CD4-positive, alpha-beta T cell treated with Interferon alpha-2 for 1 hour (primary cell): ENCODE measurements around the gene MVB12B.
A peak's percentile ranks its signal among the peaks of the same experiment; 100 is the strongest.

Experiments
- DNase-seq, 2 donors: peaks; one replicate each; pipeline ENCODE4 v3.0.0-alpha.2; 2020 to 2022

MVB12B gene

DNA sequence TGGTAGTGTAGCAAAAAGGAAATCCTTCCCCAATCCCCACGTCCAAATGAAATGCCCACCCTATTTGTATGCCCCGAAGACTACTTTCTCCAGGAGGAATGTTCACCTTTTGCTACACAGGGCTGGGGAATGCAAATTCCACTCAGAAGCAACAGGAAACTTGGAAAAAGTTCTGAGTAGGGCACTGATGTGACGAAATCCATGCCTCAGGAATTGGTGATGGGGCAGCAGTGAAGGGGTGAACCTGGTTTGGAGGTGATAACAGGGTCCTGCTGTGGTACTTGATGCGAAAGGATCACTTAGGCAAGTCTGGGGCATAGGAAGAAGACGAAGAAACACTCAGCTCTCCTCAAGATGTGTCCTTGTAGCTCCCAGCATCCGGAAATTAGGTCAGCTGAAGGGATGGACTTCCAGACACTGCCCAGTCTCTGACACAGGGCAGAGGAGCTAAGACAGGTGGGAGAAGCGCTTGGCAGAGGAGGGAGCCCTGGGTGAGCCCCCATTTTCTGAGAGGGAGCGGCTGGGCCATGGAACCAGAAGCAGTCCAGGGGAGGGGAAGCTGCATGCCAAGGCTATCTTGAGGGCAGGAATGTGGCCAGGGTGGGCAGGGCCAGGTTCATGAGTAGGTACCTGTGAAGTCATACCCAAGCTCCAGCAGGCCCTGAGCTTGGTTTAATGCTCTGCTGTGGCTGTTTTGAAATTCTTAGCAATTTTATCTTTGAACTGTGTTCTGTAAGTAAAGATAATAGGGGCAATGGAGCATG lies 22.2 kb upstream of the MVB12B start:
- no peak for DNase-seq

DNA sequence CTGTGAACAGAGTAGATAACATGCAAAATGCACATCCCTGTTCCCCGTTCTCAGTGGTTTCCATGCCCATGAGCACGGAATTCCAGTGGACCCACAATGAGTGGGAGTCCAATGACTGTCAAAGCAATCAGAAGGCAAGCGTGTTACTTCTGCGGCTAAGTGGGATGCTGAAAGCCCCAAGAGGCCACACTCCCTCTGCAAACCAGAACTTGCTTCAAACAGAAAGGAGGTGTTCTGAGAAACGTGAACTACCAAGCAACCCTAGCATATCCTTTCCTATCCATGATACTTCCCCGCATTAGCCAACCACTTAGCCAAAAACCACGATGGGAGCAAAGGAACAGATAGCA lies 21.7 kb upstream of the MVB12B start:
- DNase-seq = no peak

DNA sequence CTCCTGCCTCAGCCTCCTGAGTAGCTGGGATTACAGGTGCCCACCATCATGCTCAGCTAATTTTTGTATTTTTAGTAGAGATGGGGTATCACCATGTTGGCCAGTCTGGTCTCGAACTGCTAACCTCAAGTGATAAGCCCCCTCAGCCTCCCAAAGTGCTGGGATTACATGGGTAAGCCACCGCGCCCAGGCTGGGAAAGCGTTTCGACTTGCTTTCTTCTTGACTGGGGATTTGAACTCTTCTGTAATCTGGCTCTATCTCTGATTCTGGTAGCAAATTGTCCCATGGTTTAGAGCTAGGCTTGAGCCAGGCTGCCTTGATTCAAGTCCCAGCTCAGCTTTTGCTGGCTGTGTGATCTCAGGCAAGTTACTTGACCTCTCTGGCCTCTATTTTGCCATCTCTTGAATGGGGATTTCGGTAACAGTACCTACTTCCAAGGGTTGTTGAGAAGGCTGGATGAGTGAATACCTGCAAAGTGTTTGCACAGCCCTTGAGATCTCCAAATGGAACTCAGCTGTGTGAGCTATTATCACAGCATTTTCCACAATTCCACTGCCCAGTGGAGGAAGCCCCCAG lies 20.5 kb upstream of the MVB12B start:
- DNase-seq = no peak

- DNase-seq = no peak
These were observed 19.1 kb upstream of the MVB12B start for GRCh38 chr9:126307322-126308061.

- no peak for DNase-seq
These were observed 17.0 kb upstream of the MVB12B start for GRCh38 chr9:126309427-126310189.

DNA sequence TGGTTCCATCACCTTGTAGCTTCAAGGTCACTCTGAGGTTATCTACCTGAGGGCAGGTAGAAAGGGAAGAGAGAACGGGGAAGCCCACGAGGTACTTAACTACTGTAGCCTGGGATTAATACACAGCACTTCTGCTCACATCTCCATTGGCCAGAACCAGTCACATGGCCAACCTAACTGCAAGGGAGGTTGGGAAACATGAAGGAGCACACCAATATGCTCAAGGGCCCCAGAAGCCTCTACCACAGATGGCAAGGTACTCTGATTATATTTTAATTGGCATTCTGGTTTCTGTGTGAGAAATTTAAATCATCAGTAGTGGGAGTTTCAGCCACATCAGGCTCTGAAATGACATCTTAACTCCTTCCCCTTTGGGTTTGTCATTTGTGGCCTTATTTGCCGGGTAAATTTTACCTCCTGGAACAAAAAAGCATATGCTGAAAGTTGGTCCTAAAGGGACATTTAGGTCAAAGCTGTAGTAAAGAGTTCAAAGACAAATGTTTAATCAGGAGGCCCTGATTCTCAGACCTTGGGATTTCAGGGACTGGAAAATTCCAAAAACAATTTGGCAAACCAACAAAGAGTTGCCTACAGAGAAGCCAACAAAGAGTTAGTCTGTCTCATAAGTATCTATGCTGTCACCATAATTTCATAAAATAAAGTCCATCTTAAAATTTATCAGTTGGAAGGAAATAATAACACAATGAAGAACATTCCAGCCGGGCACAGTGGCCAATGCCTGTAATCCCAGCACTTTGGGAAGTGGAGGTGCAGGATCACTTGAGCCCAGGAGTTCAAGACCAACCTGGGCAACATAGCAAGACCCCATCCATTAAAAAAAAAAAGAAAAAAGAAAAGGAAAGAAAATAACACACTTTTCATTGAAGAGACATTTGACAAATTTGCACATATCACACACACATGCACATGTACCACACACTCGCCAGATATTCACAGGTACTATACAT lies 13.8 kb upstream of the MVB12B start:
- DNase-seq = no peak

DNA sequence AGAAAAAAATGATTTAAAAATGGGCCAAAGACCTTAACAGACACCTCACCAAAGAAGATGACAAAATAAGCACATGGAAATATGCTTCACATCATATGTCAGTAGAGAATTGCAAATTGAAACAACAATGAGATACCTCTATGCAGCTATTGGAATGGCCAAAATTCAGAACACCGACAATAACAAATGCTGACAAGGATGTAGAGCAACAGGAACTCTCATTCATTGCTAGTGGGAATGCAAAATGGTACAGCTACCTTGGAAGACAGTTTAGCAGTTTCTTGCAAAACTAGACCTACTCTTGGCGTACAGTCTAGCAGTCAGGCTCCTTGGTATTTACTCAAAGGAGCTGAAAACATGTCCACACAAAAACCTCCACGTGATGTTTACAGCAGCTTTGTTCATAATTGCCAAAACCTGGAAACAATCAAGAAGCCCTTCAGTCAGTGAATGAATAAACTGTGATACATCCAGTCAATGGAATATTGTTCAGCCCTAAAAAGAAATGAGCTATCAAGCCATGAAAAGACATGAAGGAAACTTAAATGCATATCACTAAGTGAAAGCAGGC lies 10.5 kb upstream of the MVB12B start:
- no peak for DNase-seq

GRCh38 chr9:126317513-126317912 lies 9.1 kb upstream of the MVB12B start:
- peak; percentile 51 to 60 for DNase-seq

- DNase-seq = no peak
These were observed 7.8 kb upstream of the MVB12B start for GRCh38 chr9:126318858-126319257.

GRCh38 chr9:126319671-126320070 lies 7.0 kb upstream of the MVB12B start:
- DNase-seq = no peak

DNA sequence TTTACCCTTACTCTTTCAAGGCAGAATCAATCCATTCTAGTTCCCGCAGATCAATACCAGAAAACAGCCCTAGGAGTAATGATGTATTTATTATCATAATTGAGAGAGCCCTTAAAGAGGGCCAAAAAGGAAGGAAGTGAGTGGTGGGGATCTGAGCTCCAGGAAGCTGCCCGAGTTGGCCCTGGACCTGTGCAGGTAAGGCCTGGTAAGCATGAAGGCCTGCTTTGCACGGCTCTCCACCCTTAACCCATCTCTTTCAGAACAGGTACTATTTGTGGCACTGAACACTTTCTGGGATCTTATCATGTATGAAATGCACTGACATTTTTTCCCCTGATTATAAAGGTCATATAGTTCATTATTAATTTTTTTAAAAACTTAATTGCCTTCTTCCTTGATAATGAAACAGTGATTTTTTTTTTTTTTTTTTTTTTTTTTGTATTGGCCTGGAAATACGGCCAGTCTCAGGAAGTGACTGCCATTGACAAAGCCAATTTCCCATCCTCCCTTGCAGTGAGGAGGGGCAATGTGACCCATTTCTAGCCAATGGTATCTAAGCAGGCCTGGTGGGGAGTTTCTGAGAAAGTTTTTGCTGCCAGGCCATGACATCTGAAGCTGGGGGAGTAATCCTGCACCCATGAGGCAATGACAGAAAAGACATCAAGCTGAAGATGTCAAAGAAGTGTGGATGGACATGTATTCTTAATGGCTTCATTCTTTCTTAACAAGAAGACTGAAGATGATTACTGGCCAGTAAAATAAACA lies 6.3 kb upstream of the MVB12B start:
- DNase-seq = peak in 1 of 2 donors; percentile 31

- no peak for DNase-seq
These were observed 4.9 kb upstream of the MVB12B start for GRCh38 chr9:126321742-126322141.

DNA sequence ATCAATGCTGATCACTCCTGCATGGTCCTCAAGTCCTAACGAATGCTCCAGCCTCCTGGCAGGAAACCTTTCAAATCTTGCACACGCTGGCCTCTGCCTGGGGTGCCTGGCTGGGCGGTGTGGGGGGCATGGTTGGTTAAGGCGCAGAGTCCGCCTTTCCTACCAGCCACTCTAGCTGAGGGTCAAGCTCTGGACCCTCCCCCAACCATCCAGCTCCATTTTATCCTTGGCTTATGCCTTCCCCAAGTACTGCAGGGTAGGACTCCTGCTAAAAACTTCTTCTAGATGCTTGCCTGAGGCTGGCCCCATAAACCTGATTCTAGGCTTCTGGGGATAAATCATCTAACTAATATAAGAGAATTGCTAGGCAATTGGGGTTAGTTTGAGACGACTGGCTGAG lies 808 bp upstream of the MVB12B start:
- DNase-seq = no peak

DNA sequence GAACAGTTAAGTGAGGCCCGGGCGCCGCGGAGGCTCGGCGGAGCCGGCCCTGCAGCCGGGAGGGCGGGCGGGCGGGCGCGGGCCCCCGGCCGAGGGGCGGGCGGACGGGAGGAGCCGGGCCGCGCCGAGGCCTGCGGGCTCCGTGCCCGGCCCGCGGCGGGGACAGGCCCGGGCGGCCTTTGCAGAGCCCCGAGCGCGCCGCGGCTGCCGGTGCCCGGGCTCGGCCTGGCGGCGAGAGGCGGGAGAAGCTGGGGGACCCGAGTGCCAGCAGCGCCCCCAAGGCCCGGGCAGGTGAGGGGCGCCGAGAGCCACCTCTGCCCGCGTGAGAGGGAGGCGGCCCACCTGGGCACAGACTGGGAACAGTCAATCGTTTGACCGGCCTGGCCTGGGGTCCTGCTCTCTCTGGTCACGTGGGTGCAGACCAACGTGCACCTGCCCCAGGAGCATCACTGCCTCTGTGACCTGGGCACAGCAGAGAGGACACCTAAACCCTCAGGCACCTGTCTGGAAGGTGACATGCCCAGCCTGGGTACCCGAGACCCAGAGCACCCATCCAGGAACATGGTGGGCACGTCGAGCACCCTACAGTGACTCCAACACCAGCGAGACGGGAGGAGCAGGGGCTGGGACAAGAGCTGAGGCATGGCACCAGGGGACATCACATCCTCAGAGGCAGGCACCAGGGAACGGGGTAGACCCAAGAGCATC lies 531 bp downstream of the MVB12B start:
- DNase-seq = peak in 1 of 2 donors; percentile 33

- no peak for DNase-seq
These were observed 1.1 kb downstream of the MVB12B start for GRCh38 chr9:126327714-126328185.

DNA sequence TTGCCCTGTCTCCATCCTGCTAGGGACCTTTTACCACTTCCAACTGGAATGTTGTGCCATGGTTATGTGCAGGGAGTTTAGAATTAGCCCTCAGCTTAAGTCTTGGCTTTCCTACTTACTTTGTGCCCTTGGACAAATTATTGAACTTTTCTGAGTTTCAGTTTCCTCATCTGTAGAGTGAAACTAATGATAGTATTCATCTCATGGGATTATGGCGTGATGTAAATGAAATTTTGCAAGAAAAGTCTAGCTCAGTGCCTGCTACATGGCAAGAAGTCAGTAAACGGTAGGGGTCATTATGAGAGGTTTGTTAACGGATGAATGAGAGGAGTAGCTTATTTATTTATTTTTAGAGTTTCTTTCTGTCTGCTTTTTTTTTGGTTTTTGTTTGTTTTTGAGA lies 1.8 kb downstream of the MVB12B start:
- no peak for DNase-seq

DNA sequence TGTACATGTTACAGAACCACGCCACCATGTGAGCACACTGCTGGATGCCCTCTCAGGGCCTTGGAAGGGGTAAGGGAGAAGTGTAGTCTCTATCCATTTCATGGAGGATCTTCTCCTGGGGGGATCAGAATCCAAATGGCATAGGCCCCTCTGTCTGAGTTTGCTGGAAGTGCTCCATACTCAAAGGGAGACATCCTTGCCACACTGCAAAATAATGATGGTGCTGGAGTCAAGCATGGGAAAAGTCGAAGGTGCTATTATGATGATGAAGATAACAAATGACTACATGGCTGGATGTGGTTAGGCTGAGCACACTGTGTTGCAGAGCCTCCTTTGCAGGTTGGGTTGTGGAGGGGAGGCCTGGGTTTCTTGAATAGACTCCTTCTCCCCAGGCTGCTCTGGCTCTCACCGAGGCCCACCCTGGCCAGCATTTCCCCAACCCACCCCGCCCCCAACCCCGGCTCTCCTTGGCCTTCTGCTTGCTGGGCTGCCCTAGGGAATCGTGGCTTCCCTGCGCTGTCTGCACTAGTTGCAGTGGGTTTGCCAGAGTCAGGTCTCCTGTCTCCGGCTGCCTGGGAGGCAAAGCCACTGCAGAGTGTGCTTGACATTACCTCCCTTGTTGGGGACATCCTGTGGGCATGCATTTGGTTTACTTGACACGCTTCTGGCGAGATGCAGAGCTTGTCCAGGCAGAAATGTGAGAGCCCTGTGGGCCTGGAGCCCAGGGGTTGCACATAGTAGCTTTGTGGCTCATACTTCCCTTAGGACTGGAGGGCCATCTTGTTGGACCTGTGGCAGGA lies 3.0 kb downstream of the MVB12B start:
- DNase-seq = peak in 1 of 2 donors; percentile 21

- no peak for DNase-seq
These were observed 3.9 kb downstream of the MVB12B start for GRCh38 chr9:126330536-126330935.
